AG08395 (cell line): ENCODE measurements around the gene WDR41.
A peak's percentile ranks its signal among the peaks of the same experiment; 100 is the strongest.
"Not testable (repeated sequence)": the region's sequence is repeated elsewhere in the genome, so short reads cannot be mapped to it uniquely, and the experiment has no call there.

Source experiments
- DNase-seq: peaks from one replicate; pipeline ENCODE4 v3.0.0; 2012; ENCODE audit warnings: mixed read lengths, low spot score

WDR41 gene

GRCh38 chr5:77402796-77403195, 89.3 kb downstream of the WDR41 start:
- no peak for DNase-seq

GRCh38 chr5:77400645-77401044, 91.5 kb downstream of the WDR41 start:
- peak; percentile 59 for DNase-seq

- no peak for DNase-seq
These were observed 93.2 kb downstream of the WDR41 start for GRCh38 chr5:77398896-77399295.

GRCh38 chr5:77398458-77398857, 93.7 kb downstream of the WDR41 start:
- DNase-seq: no peak

- no peak for DNase-seq
These were observed 94.3 kb downstream of the WDR41 start for GRCh38 chr5:77397686-77398292.

GRCh38 chr5:77396017-77396416, 96.1 kb downstream of the WDR41 start:
- DNase-seq: no peak

GRCh38 chr5:77394064-77394715, 97.9 kb downstream of the WDR41 start:
- no peak for DNase-seq

GRCh38 chr5:77391240-77391765, 100.8 kb downstream of the WDR41 start:
- no peak for DNase-seq

- peak; percentile 78 for DNase-seq
These were observed 101.3 kb downstream of the WDR41 start for GRCh38 chr5:77390795-77391194.

- no peak for DNase-seq
These were observed 101.9 kb downstream of the WDR41 start for GRCh38 chr5:77390221-77390620.

- DNase-seq: no peak
These were observed 102.4 kb downstream of the WDR41 start for GRCh38 chr5:77389746-77390145.

- DNase-seq: not testable (repeated sequence)
These were observed 105.8 kb downstream of the WDR41 start for GRCh38 chr5:77386340-77386739.

GRCh38 chr5:77383336-77383735, 108.8 kb downstream of the WDR41 start:
- DNase-seq: not testable (repeated sequence)
